T-cell (primary cell): Measurements from ENCODE around the gene AKAP12. TPM values are rescaled to one million over a fixed set of nuclear protein-coding genes. Genes with fewer than 3 reads are reported as not detected.

Experiments
- ATAC-seq, 4 experiments: fragments of 200-7000 bp in 3 of 4; fragments of 150-1000 bp in 1 of 4; cut with Tn5 transposase; replicated peaks in 1 of 4; 1 replicate in 3 of 4; 2 replicates in 1 of 4; pipeline ENCODE4 v1.10.0; 2021; ENCODE audit warnings: moderate library complexity in 3 of 4, mild to moderate bottlenecking in 2 of 4, moderate number of reproducible peaks in 1 of 4
- CTCF ChIA-PET, 2 donors: fragments of 300-600 bp; sonication (Branson Sonifier 250); formaldehyde crosslinking; loops; one replicate each; lab custom pipeline; 2022; ENCODE audit warnings: antibody characterized with exemption in 2 of 2; lab: Charles Lee
- POLR2A ChIA-PET, 2 donors: fragments of 300-600 bp; sonication (Branson Sonifier 250); formaldehyde crosslinking; loops; one replicate each; lab custom pipeline; 2022; ENCODE audit warnings: antibody characterized with exemption in 2 of 2; lab: Charles Lee
- DNase-seq, 35 experiments: peaks; one replicate each; pipeline versions ENCODE4 v3.0.0 to v3.0.0-alpha.2; 2013 to 2023
- H3K27ac ChIP-seq: one replicate; pipeline ENCODE4 v1.5.1; 2013; ENCODE audit warnings: low read length
- H3K27me3 ChIP-seq, 2 experiments: replicated peaks in 1 of 2; 1 replicate in 1 of 2; 2 replicates in 1 of 2; pipeline versions ENCODE4 v1.6.1 to v1.7.0; 2013; ENCODE audit warnings: low read length in 1 of 2, mixed read lengths in 1 of 2; ENCODE audit not compliant: control insufficient read depth in 2 of 2, insufficient read depth in 2 of 2; ENCODE audit errors: extremely low read depth in 1 of 2
- H3K36me3 ChIP-seq, 2 donors: 1 replicate in 1 of 2; 2 replicates in 1 of 2; pipeline versions ENCODE4 v1.6.1 to v1.7.0; 2013; ENCODE audit warnings: low read length in 1 of 2; ENCODE audit not compliant: control insufficient read depth in 2 of 2, insufficient read depth in 1 of 2; ENCODE audit errors: extremely low read depth in 1 of 2
- H3K4me1 ChIP-seq, 2 experiments: 1 replicate in 1 of 2; 2 replicates in 1 of 2; pipeline versions ENCODE4 v1.6.1 to v1.7.0; 2013; ENCODE audit warnings: low read length in 2 of 2, mixed read lengths in 1 of 2; ENCODE audit not compliant: insufficient read depth in 2 of 2, control insufficient read depth in 1 of 2; ENCODE audit errors: extremely low read depth in 1 of 2
- H3K4me3 ChIP-seq, 2 donors: 1 replicate in 1 of 2; 2 replicates in 1 of 2; pipeline versions ENCODE4 v1.5.1 to v1.7.0; 2013; ENCODE audit warnings: mild to moderate bottlenecking in 2 of 2, low read length in 1 of 2, moderate library complexity in 1 of 2; ENCODE audit not compliant: control insufficient read depth in 1 of 2; ENCODE audit errors: extremely low read depth in 1 of 2
- H3K9me3 ChIP-seq: 2 replicates; pipeline ENCODE4 v1.7.0; 2013
- H3K27ac Mint-ChIP-seq, 2 donors: one replicate each; pipeline ENCODE4 v1.8.0; 2020 to 2021; ENCODE audit warnings: mild to moderate bottlenecking in 2 of 2, mixed read lengths in 2 of 2
- H3K27me3 Mint-ChIP-seq, 2 donors: one replicate each; pipeline ENCODE4 v1.8.0; 2021 to 2022; ENCODE audit warnings: mixed read lengths in 2 of 2
- H3K36me3 Mint-ChIP-seq: one replicate; pipeline ENCODE4 v1.8.0; 2021; ENCODE audit warnings: mixed read lengths
- H3K4me1 Mint-ChIP-seq, 3 donors: one replicate each; pipeline ENCODE4 v1.8.0; 2020 to 2022; ENCODE audit warnings: mixed read lengths in 3 of 3, mild to moderate bottlenecking in 1 of 3
- H3K4me3 Mint-ChIP-seq, 3 donors: one replicate each; pipeline ENCODE4 v1.8.0; 2020 to 2022; ENCODE audit warnings: mild to moderate bottlenecking in 3 of 3, mixed read lengths in 3 of 3, moderate library complexity in 3 of 3
- H3K9me3 Mint-ChIP-seq, 3 donors: one replicate each; pipeline ENCODE4 v1.8.0; 2020 to 2022; ENCODE audit warnings: mixed read lengths in 3 of 3
- WGBS: methylation state at CpG from one replicate; pipeline ENCODE4 v1.1.5; 2013; ENCODE audit warnings: missing lambda C conversion rate; ENCODE audit not compliant: insufficient coverage; 5-methylcytosine and 5-hydroxymethylcytosine counted together
- total RNA-seq, 35 experiments: library from RNA in 6 of 35; stranded (reverse) in 6 of 35; fragments of 120-200 nt in 1 of 35; gene quantifications; one replicate each; pipeline versions ENCODE4 v1.2.1 to v1.2.4 and lab custom pipeline; 2013 to 2026

The AKAP12 gene
- total RNA-seq, 5 donors from 2014 or later (not counting 1 experiment from before 2014, with no cell fraction given): 0.16 to 1.8 (median 1.2) TPM

- DNase-seq (peak in 1 of 35 experiments; percentile 32), ATAC-seq (no peak)
- Mint-ChIP-seq H3K9me3 (no peaks in the 10 kb centered on the region), H3K4me1 (peaks cover 84 to 94% (median 87%) of the 10 kb centered on the region in 3 donors), H3K27ac (peak overlapping the region; percentile 75 to 82), H3K36me3 (peaks cover 17% of the 10 kb centered on the region), H3K4me3 (peak overlapping the region in 2 of 3 donors; percentile 47 to 48), H3K27me3 (no peaks in the 10 kb centered on the region)
- no CpG with 5 or more reads among the region's 1 CpG for WGBS
- peaks cover 0 to 3% of the 10 kb centered on the region in 2 donors for H3K36me3 ChIP-seq
- H3K4me3 ChIP-seq: no peak overlapping the region
- POLR2A ChIA-PET: interaction anchor here in 1 of 2 donors (0.7 to 1.3 kb wide), 2 partner anchors 9 to 53 kb away, joined by 4 to 5 read pairs; no protein-coding TSS in a partner anchor
- peaks cover 47 to 70% of the 10 kb centered on the region in 2 experiments for H3K4me1 ChIP-seq
- H3K27me3 ChIP-seq: no peaks in the 10 kb centered on the region
- H3K9me3 ChIP-seq: no peaks in the 10 kb centered on the region
- no peak overlapping the region for H3K27ac ChIP-seq
- CTCF ChIA-PET: interaction anchor here (0.6 to 1.4 kb wide), 3 partner anchors 10 to 40 kb away, joined by 3 to 9 read pairs (median 6); no protein-coding TSS in a partner anchor
These were observed 136.7 kb downstream of the AKAP12 start for GRCh38 chr6:151376440-151376839.

GRCh38 chr6:151377095-151377494, 137.3 kb downstream of the AKAP12 start:
- 100% methylated on average over 1 of the region's 3 CpGs for WGBS
- H3K4me1 ChIP-seq: peaks cover 46 to 66% of the 10 kb centered on the region in 2 experiments
- ChIA-PET CTCF (interaction anchor here in 1 of 2 donors (1.4 to 1.6 kb wide), 2 partner anchors 11 to 13 kb away, joined by 5 to 6 read pairs; no protein-coding TSS in a partner anchor), POLR2A (interaction anchor here in 1 of 2 donors (1.7 kb wide), 1 partner anchor 13 kb away, joined by 8 read pairs; no protein-coding TSS in a partner anchor)
- no peak for ATAC-seq
- no peaks in the 10 kb centered on the region for H3K27me3 ChIP-seq
- peaks cover 11% of the 10 kb centered on the region for H3K36me3 Mint-ChIP-seq
- no peak overlapping the region for H3K4me3 ChIP-seq
- peak overlapping the region in 1 of 2 donors; percentile 75 for H3K27ac Mint-ChIP-seq
- H3K27me3 Mint-ChIP-seq: no peaks in the 10 kb centered on the region
- H3K9me3 Mint-ChIP-seq: no peaks in the 10 kb centered on the region
- H3K9me3 ChIP-seq: no peaks in the 10 kb centered on the region
- no peak overlapping the region for H3K27ac ChIP-seq
- no peak for DNase-seq
- no peaks in the 10 kb centered on the region for H3K36me3 ChIP-seq
- H3K4me1 Mint-ChIP-seq: peaks cover 82 to 93% (median 85%) of the 10 kb centered on the region in 3 donors
- peak overlapping the region in 1 of 3 donors; percentile 48 for H3K4me3 Mint-ChIP-seq

- H3K4me3 Mint-ChIP-seq: peak overlapping the region; percentile 80 to 84 (median 83)
- Histone ChIP-seq H3K27me3 (no peaks in the 10 kb centered on the region), H3K36me3 (peaks cover 0 to 13% of the 10 kb centered on the region in 2 donors), H3K4me3 (peak overlapping the region; percentile 48 to 55), H3K9me3 (no peaks in the 10 kb centered on the region), H3K4me1 (peaks cover 28 to 47% of the 10 kb centered on the region in 2 experiments), H3K27ac (peak overlapping the region; percentile 91)
- peaks cover 73 to 79% (median 75%) of the 10 kb centered on the region in 3 donors for H3K4me1 Mint-ChIP-seq
- ChIA-PET POLR2A (no interaction called here), CTCF (interaction anchor here in 1 of 2 donors (0.8 kb wide), 1 partner anchor 10 kb away, joined by 3 read pairs; no protein-coding TSS in a partner anchor)
- DNase-seq: peak in 8 of 35 experiments; percentile 5 to 60 (median 16)
- H3K27me3 Mint-ChIP-seq: no peaks in the 10 kb centered on the region
- 22% methylated on average over 8 of the region's 14 CpGs for WGBS
- ATAC-seq: peak; percentile 73 to 84 (median 78)
- H3K9me3 Mint-ChIP-seq: no peaks in the 10 kb centered on the region
- peak overlapping the region; percentile 97 to 98 for H3K27ac Mint-ChIP-seq
- H3K36me3 Mint-ChIP-seq: peaks cover 10% of the 10 kb centered on the region
These were observed 140.4 kb downstream of the AKAP12 start for GRCh38 chr6:151379933-151380847.

GRCh38 chr6:151380848-151381205, 141.1 kb downstream of the AKAP12 start:
- H3K27me3 Mint-ChIP-seq: no peaks in the 10 kb centered on the region
- no peaks in the 10 kb centered on the region for H3K9me3 ChIP-seq
- H3K9me3 Mint-ChIP-seq: no peaks in the 10 kb centered on the region
- peaks cover 0 to 13% of the 10 kb centered on the region in 2 donors for H3K36me3 ChIP-seq
- CTCF ChIA-PET: interaction anchor here in 1 of 2 donors (0.8 kb wide), 1 partner anchor 9 kb away, joined by 3 read pairs; no protein-coding TSS in a partner anchor
- ATAC-seq (peak in 3 of 4 experiments; percentile 23 to 30 (median 25)), DNase-seq (no peak)
- peak overlapping the region; percentile 97 to 98 for H3K27ac Mint-ChIP-seq
- no peaks in the 10 kb centered on the region for H3K27me3 ChIP-seq
- peak overlapping the region; percentile 48 to 55 for H3K4me3 ChIP-seq
- no CpG with 5 or more reads among the region's 1 CpG for WGBS
- peaks cover 29 to 42% of the 10 kb centered on the region in 2 experiments for H3K4me1 ChIP-seq
- H3K36me3 Mint-ChIP-seq: peaks cover 10% of the 10 kb centered on the region
- peaks cover 72 to 79% (median 75%) of the 10 kb centered on the region in 3 donors for H3K4me1 Mint-ChIP-seq
- POLR2A ChIA-PET: interaction anchor here in 1 of 2 donors (0.6 kb wide), 1 partner anchor 9 kb away, joined by 3 read pairs; no protein-coding TSS in a partner anchor
- peak overlapping the region; percentile 80 to 84 (median 83) for H3K4me3 Mint-ChIP-seq
- peak overlapping the region; percentile 91 for H3K27ac ChIP-seq

- Histone ChIP-seq H3K4me3 (no peak overlapping the region), H3K27me3 (no peaks in the 10 kb centered on the region), H3K4me1 (peaks cover 20 to 43% of the 10 kb centered on the region in 2 experiments), H3K36me3 (peaks cover 0 to 13% of the 10 kb centered on the region in 2 donors), H3K27ac (peak overlapping the region; percentile 6), H3K9me3 (no peaks in the 10 kb centered on the region)
- CTCF ChIA-PET: interaction anchor here in 1 of 2 donors (0.6 to 1.3 kb wide), 2 partner anchors 70 to 91 kb away, joined by 3 to 6 read pairs; partner anchors contain the start of gene RMND1
- POLR2A ChIA-PET: no interaction called here
- H3K4me3 Mint-ChIP-seq: peak overlapping the region in 2 of 3 donors; percentile 13 to 84
- peaks cover 69 to 76% (median 72%) of the 10 kb centered on the region in 3 donors for H3K4me1 Mint-ChIP-seq
- no peaks in the 10 kb centered on the region for H3K27me3 Mint-ChIP-seq
- DNase-seq (no peak), ATAC-seq (no peak)
- H3K9me3 Mint-ChIP-seq: no peaks in the 10 kb centered on the region
- H3K36me3 Mint-ChIP-seq: peaks cover 10% of the 10 kb centered on the region
- WGBS: 38% methylated on average over 2 of the region's 4 CpGs
- peak overlapping the region; percentile 74 to 89 for H3K27ac Mint-ChIP-seq
These were observed 142.0 kb downstream of the AKAP12 start for GRCh38 chr6:151381722-151382121.
